Upper lobe of left lung (tissue), 4 donors: ENCODE measurements around the gene COLEC11.

Experiments
- CTCF ChIP-seq, 6 experiments: fragments of 450-650 bp in 4 of 6; fragments of 200-600 bp in 2 of 6; sonication (generic) in 2 of 6; IDR thresholded peaks; one replicate each; pipeline ENCODE4 v1.5.1; 2016 to 2019; ENCODE audit warnings: antibody characterized with exemption in 6 of 6
- EP300 ChIP-seq, 4 donors: sonication (generic); formaldehyde crosslinking; IDR thresholded peaks; one replicate each; pipeline ENCODE4 v1.5.1; 2017; ENCODE audit warnings: antibody characterized with exemption in 4 of 4, control low read depth in 2 of 4

DNA sequence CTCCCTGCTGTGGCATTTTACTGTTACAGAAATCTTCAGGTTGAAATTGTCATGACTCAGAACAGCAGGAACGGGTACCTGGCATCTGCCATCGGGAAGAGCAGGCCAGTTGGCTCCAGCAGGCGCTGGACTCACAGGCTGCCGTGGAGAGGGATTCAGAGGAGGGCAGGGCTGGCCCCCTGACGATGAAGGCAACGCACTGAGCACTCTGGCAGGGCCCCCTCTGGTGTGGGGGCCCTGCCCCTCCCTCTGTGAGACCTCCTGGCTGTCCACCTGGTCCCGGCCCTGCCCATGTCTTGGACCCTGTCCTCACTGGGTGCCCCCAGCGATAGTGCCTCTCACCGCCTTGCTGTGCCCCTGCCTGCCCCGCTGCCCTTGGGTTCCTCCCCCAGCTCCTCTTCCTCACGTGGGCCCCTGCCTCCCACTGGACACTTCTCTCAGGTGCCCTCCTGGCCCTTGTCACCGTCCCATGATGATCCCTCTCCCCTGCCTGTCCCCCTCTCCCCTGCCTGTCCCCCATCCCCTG, 39.7 kb downstream of the COLEC11 start:
- TF ChIP-seq CTCF (IDR thresholded peaks at IDR 0.05) (no peak), EP300 (IDR thresholded peaks at IDR 0.05) (no peak)
